HG03439 (cell line): ENCODE results near the gene LRRC74A.
"Not testable (repeated sequence)": the region's sequence is repeated elsewhere in the genome, so short reads cannot be mapped to it uniquely, and the experiment has no call there.

ENCODE experiments used
- ATAC-seq: cut with Tn5 transposase; IDR thresholded peaks from one replicate; pipeline ENCODE4 v1.9.1; 2021; ENCODE audit warnings: mild to moderate bottlenecking, moderate library complexity; ENCODE audit not compliant: unreplicated experiment

The LRRC74A gene

GRCh38 chr14:76883447-76883846 lies 57.2 kb downstream of the LRRC74A start:
- no peak for ATAC-seq

- no peak for ATAC-seq
These were observed 58.2 kb downstream of the LRRC74A start for GRCh38 chr14:76884394-76884793.

- ATAC-seq = no peak
These were observed 58.7 kb downstream of the LRRC74A start for GRCh38 chr14:76884853-76885276.

GRCh38 chr14:76887191-76887590 lies 61.0 kb downstream of the LRRC74A start:
- ATAC-seq = no peak

GRCh38 chr14:76891391-76891790 lies 65.2 kb downstream of the LRRC74A start:
- no peak for ATAC-seq

GRCh38 chr14:76894308-76894707 lies 68.1 kb downstream of the LRRC74A start:
- no peak for ATAC-seq

- ATAC-seq = not testable (repeated sequence)
These were observed 71.8 kb downstream of the LRRC74A start for GRCh38 chr14:76898006-76898405.

GRCh38 chr14:76900682-76901081 lies 74.5 kb downstream of the LRRC74A start:
- no peak for ATAC-seq

GRCh38 chr14:76901171-76902055 lies 75.2 kb downstream of the LRRC74A start:
- ATAC-seq = no peak

- no peak for ATAC-seq
These were observed 76.4 kb downstream of the LRRC74A start for GRCh38 chr14:76902591-76902990.

- no peak for ATAC-seq
These were observed 78.0 kb downstream of the LRRC74A start for GRCh38 chr14:76904100-76904739.

GRCh38 chr14:76904740-76905569 lies 78.7 kb downstream of the LRRC74A start:
- ATAC-seq = peak; percentile 71

- no peak for ATAC-seq
These were observed 82.6 kb downstream of the LRRC74A start for GRCh38 chr14:76908834-76909233.

- ATAC-seq = no peak
These were observed 83.1 kb downstream of the LRRC74A start for GRCh38 chr14:76909266-76909665.

GRCh38 chr14:76910371-76910890 lies 84.2 kb downstream of the LRRC74A start:
- ATAC-seq = no peak

GRCh38 chr14:76911473-76911872 lies 85.3 kb downstream of the LRRC74A start:
- ATAC-seq = no peak

- ATAC-seq = not testable (repeated sequence)
These were observed 88.4 kb downstream of the LRRC74A start for GRCh38 chr14:76914533-76915081.

- ATAC-seq = no peak
These were observed 90.0 kb downstream of the LRRC74A start for GRCh38 chr14:76916040-76916715.

GRCh38 chr14:76917158-76917596 lies 91.0 kb downstream of the LRRC74A start:
- no peak for ATAC-seq

GRCh38 chr14:76917745-76918255 lies 91.6 kb downstream of the LRRC74A start:
- ATAC-seq = no peak
